ENCODE measurements around the gene PIPOX. TPM values are rescaled to one million over a fixed set of nuclear protein-coding genes. Genes with fewer than 3 reads are reported as not detected.

PIPOX gene
- total and polyA plus RNA-seq, 2 donors (not counting 3 experiments of a cell fraction or from before 2014, with no cell fraction given): 0.62 to 2.5 TPM

DNA sequence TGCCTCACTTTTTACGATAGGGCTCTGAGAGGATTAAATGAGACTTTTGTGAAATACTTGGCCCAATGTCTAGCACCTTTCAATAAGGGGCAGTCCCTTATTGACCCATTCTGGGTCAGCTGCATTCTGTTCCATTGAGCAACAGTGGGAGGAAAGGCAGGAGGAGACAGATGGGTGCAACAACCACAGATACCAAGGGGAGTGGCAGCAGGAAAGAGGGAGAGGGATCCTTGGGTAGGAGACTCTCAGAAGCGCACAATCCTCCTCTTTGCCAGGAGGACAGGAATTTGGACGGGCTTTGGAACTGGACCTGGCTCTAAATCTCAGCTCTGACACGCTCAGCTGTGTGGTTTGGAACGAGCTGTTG lies 3.5 kb downstream of the PIPOX start:
- Histone ChIP-seq H3K4me3 (replicated peaks in 1 of 3; ENCODE audit: insufficient read depth in 1 of 3, low read depth in 1 of 3, low read length in 3 of 3) (no peak overlapping the region), H3K36me3 (ENCODE audit: control insufficient read depth in 2 of 2, extremely low read depth in 1 of 2, insufficient read depth in 2 of 2, low read length in 2 of 2) (no peaks in the 10 kb centered on the region), H4K20me1 (replicated peaks; ENCODE audit: control insufficient read depth, extremely low read depth, insufficient read depth, low read length) (no peaks in the 10 kb centered on the region), H3K79me2 (ENCODE audit: control insufficient read depth, insufficient read depth, low read length) (no peaks in the 10 kb centered on the region), H3K9me1 (replicated peaks; ENCODE audit: control insufficient read depth, extremely low read depth, insufficient read depth, low read length) (no peaks in the 10 kb centered on the region), H3K27me3 (ENCODE audit: control insufficient read depth in 2 of 2, insufficient read depth in 2 of 2, low read length in 2 of 2) (peaks cover 19 to 22% of the 10 kb centered on the region in 2 experiments), H3K4me1 (ENCODE audit: control insufficient read depth, extremely low read depth, insufficient read depth, low read length) (peaks cover 7% of the 10 kb centered on the region), H3K4me2 (ENCODE audit: insufficient read depth, low read length) (no peak overlapping the region), H3K9me3 (replicated peaks; ENCODE audit: control insufficient read depth, insufficient read depth, low read length) (no peaks in the 10 kb centered on the region), H3K9ac (replicated peaks; ENCODE audit: extremely low read depth, insufficient read depth, low read length) (no peak overlapping the region), H2AFZ (ENCODE audit: low read depth, low read length) (no peak overlapping the region), H3K27ac (ENCODE audit: insufficient read depth, low read depth, low read length) (no peak overlapping the region)
- ChIA-PET CTCF (no interaction called here), POLR2A (no interaction called here)
- FAIRE-seq (no peak), DNase-seq (ENCODE audit: low read depth, low spot score) (no peak)
- TF ChIP-seq EZH2 (IDR thresholded peaks at IDR 0.05; ENCODE audit: borderline replicate concordance, low read depth, low read length, severe bottlenecking) (no peak), GATA2 (IDR thresholded peaks at IDR 0.05; ENCODE audit: insufficient read depth, insufficient read length, low read depth, low read length) (no peak), MAX (IDR thresholded peaks at IDR 0.05; ENCODE audit: insufficient read depth, insufficient read length) (no peak), FOS (IDR thresholded peaks at IDR 0.05; ENCODE audit: borderline replicate concordance, insufficient read depth, low read length) (no peak), POLR2AphosphoS5 (IDR thresholded peaks at IDR 0.05; ENCODE audit: insufficient read depth, low read depth, low read length) (no peak), JUN (IDR thresholded peaks at IDR 0.05; ENCODE audit: borderline replicate concordance, insufficient read depth, insufficient read length, low read depth) (no peak), POLR2A (IDR thresholded peaks at IDR 0.05; ENCODE audit: low read depth, low read length) (no peak), MYC (IDR thresholded peaks at IDR 0.05; ENCODE audit: low read depth, low read length) (no peak)
- TF ChIP-seq, protein P1, sequence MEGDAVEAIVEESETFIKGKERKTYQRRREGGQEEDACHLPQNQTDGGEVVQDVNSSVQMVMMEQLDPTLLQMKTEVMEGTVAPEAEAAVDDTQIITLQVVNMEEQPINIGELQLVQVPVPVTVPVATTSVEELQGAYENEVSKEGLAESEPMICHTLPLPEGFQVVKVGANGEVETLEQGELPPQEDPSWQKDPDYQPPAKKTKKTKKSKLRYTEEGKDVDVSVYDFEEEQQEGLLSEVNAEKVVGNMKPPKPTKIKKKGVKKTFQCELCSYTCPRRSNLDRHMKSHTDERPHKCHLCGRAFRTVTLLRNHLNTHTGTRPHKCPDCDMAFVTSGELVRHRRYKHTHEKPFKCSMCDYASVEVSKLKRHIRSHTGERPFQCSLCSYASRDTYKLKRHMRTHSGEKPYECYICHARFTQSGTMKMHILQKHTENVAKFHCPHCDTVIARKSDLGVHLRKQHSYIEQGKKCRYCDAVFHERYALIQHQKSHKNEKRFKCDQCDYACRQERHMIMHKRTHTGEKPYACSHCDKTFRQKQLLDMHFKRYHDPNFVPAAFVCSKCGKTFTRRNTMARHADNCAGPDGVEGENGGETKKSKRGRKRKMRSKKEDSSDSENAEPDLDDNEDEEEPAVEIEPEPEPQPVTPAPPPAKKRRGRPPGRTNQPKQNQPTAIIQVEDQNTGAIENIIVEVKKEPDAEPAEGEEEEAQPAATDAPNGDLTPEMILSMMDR (IDR thresholded peaks at IDR 0.05; ENCODE audit: extremely low read depth in 1 of 2, insufficient read depth in 1 of 2, low read depth in 1 of 2, low read length in 2 of 2): no peak
- intact Hi-C loops (cut with micrococcal nuclease): no loop called here
- BruUV-seq (replicated peaks): no TSS peak
- dilution Hi-C loops (cut with MboI; ENCODE audit: extremely low pct_ligation_motif_present, low sequenced_read_pairs): no loop called here
